ENCODE measurements around the gene EPHA6.

The EPHA6 gene

GRCh38 chr3:97029972-97030371 is 215.6 kb downstream of the EPHA6 start:
- no peak overlapping the region for H3K56ac ChIP-seq (ENCODE audit: low read length)
- H3K23ac ChIP-seq (ENCODE audit: low read length), result no peak overlapping the region
- H3K9ac ChIP-seq (ENCODE audit: low read length), result no peak overlapping the region
- no peak overlapping the region for H4K8ac ChIP-seq (ENCODE audit: low read depth, low read length)
- no peaks in the 10 kb centered on the region for H3K4me1 ChIP-seq (ENCODE audit: control insufficient read depth, low read depth, low read length)
- no peak overlapping the region for H2BK120ac ChIP-seq (ENCODE audit: low read depth, low read length)
- no peak overlapping the region for H3K4ac ChIP-seq (ENCODE audit: low read depth, low read length)
- no peak overlapping the region for H3K27ac ChIP-seq (ENCODE audit: low read depth, low read length)
- WGBS (ENCODE audit: extremely low coverage, insufficient coverage, low lambda C conversion rate), result no CpG with 5 or more reads among the region's 1 CpG
- no peaks in the 10 kb centered on the region for H3K79me2 ChIP-seq (ENCODE audit: control insufficient read depth, insufficient read depth, low read length)
- H2BK15ac ChIP-seq (replicated peaks; ENCODE audit: low read depth), result no peak overlapping the region
- no peak overlapping the region for H4K5ac ChIP-seq (ENCODE audit: low read length)
- H3K27me3 ChIP-seq (ENCODE audit: insufficient read depth, low read length, poor library complexity), result no peaks in the 10 kb centered on the region
- H3K4me3 ChIP-seq (ENCODE audit: low read length), result no peak overlapping the region
- H3K36me3 ChIP-seq (ENCODE audit: control insufficient read depth, insufficient read depth, low read length), result no peaks in the 10 kb centered on the region
- no peak overlapping the region for H3K4me2 ChIP-seq (ENCODE audit: low read length)
- no peak overlapping the region for H3K18ac ChIP-seq (ENCODE audit: low read length)
- DNase-seq, result no peak
- no peaks in the 10 kb centered on the region for H3K79me1 ChIP-seq (ENCODE audit: low read length)
- no peak overlapping the region for H2BK5ac ChIP-seq (ENCODE audit: low read length)
- no peak overlapping the region for H2AK5ac ChIP-seq (ENCODE audit: low read length)

- no peak overlapping the region for H3K23ac ChIP-seq (ENCODE audit: low read length)
- no peak overlapping the region for H3K56ac ChIP-seq (ENCODE audit: low read length)
- no peak overlapping the region for H3K4ac ChIP-seq (ENCODE audit: low read depth, low read length)
- H2BK15ac ChIP-seq (replicated peaks; ENCODE audit: low read depth), result no peak overlapping the region
- H3K18ac ChIP-seq (ENCODE audit: low read length), result no peak overlapping the region
- H2BK120ac ChIP-seq (ENCODE audit: low read depth, low read length), result no peak overlapping the region
- H4K8ac ChIP-seq (ENCODE audit: low read depth, low read length), result no peak overlapping the region
- no peak overlapping the region for H3K4me2 ChIP-seq (ENCODE audit: low read length)
- H3K4me1 ChIP-seq (ENCODE audit: control insufficient read depth, low read depth, low read length), result no peaks in the 10 kb centered on the region
- H3K79me2 ChIP-seq (ENCODE audit: control insufficient read depth, insufficient read depth, low read length), result no peaks in the 10 kb centered on the region
- no peak overlapping the region for H3K4me3 ChIP-seq (ENCODE audit: low read length)
- no peak overlapping the region for H2BK5ac ChIP-seq (ENCODE audit: low read length)
- no peak overlapping the region for H4K5ac ChIP-seq (ENCODE audit: low read length)
- no peaks in the 10 kb centered on the region for H3K79me1 ChIP-seq (ENCODE audit: low read length)
- no peak overlapping the region for H3K9ac ChIP-seq (ENCODE audit: low read length)
- no peaks in the 10 kb centered on the region for H3K27me3 ChIP-seq (ENCODE audit: insufficient read depth, low read length, poor library complexity)
- no CpG with 5 or more reads among the region's 3 CpGs for WGBS (ENCODE audit: extremely low coverage, insufficient coverage, low lambda C conversion rate)
- H3K27ac ChIP-seq (ENCODE audit: low read depth, low read length), result no peak overlapping the region
- no peaks in the 10 kb centered on the region for H3K36me3 ChIP-seq (ENCODE audit: control insufficient read depth, insufficient read depth, low read length)
- no peak overlapping the region for H2AK5ac ChIP-seq (ENCODE audit: low read length)
- DNase-seq, result no peak
Observed at GRCh38 chr3:97037294-97037943, 223.0 kb downstream of the EPHA6 start.

DNA sequence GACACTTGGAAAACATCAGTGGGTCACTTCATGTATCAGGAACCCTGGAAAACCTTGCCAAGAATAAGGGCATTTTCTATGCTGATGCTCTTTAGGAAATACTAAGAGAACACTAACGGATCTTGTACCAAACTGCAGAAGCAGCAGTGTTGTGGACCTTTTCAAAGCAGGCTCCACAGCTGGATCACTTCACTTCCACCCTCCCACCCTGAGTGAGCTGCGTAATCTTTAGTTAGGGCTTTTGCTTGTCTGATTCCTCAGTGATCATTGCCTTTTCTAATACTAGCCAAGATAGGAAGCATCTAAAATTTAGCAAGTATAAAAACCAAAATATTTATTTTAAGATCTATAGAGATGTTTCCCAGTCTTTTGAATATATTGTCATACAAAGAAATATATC is 229.0 kb downstream of the EPHA6 start:
- no peak overlapping the region for H3K27ac ChIP-seq (ENCODE audit: low read depth, low read length)
- no peak overlapping the region for H3K9ac ChIP-seq (ENCODE audit: low read length)
- H3K36me3 ChIP-seq (ENCODE audit: control insufficient read depth, insufficient read depth, low read length), result no peaks in the 10 kb centered on the region
- H3K27me3 ChIP-seq (ENCODE audit: insufficient read depth, low read length, poor library complexity), result no peaks in the 10 kb centered on the region
- no peak overlapping the region for H3K4ac ChIP-seq (ENCODE audit: low read depth, low read length)
- no peak overlapping the region for H2BK5ac ChIP-seq (ENCODE audit: low read length)
- no CpG with 5 or more reads among the region's 2 CpGs for WGBS (ENCODE audit: extremely low coverage, insufficient coverage, low lambda C conversion rate)
- H3K56ac ChIP-seq (ENCODE audit: low read length), result no peak overlapping the region
- no peaks in the 10 kb centered on the region for H3K79me1 ChIP-seq (ENCODE audit: low read length)
- H3K18ac ChIP-seq (ENCODE audit: low read length), result no peak overlapping the region
- no peak overlapping the region for H3K4me3 ChIP-seq (ENCODE audit: low read length)
- no peak overlapping the region for H3K23ac ChIP-seq (ENCODE audit: low read length)
- H3K79me2 ChIP-seq (ENCODE audit: control insufficient read depth, insufficient read depth, low read length), result no peaks in the 10 kb centered on the region
- H2BK120ac ChIP-seq (ENCODE audit: low read depth, low read length), result no peak overlapping the region
- H3K4me1 ChIP-seq (ENCODE audit: control insufficient read depth, low read depth, low read length), result no peaks in the 10 kb centered on the region
- no peak overlapping the region for H2BK15ac ChIP-seq (replicated peaks; ENCODE audit: low read depth)
- DNase-seq, result no peak
- H2AK5ac ChIP-seq (ENCODE audit: low read length), result no peak overlapping the region
- H4K8ac ChIP-seq (ENCODE audit: low read depth, low read length), result no peak overlapping the region
- no peak overlapping the region for H4K5ac ChIP-seq (ENCODE audit: low read length)
- H3K4me2 ChIP-seq (ENCODE audit: low read length), result no peak overlapping the region

GRCh38 chr3:97057365-97057764 is 243.0 kb downstream of the EPHA6 start:
- no CpG with 5 or more reads among the region's 3 CpGs for WGBS (ENCODE audit: extremely low coverage, insufficient coverage, low lambda C conversion rate)
- H3K79me1 ChIP-seq (ENCODE audit: low read length), result no peaks in the 10 kb centered on the region

GRCh38 chr3:97059168-97059567 is 244.8 kb downstream of the EPHA6 start:
- WGBS (ENCODE audit: extremely low coverage, insufficient coverage, low lambda C conversion rate), result no CpG with 5 or more reads among the region's 1 CpG
- Histone ChIP-seq H3K79me1 (ENCODE audit: low read length) (no peaks in the 10 kb centered on the region), H3K4me3 (ENCODE audit: low read length) (no peak overlapping the region), H2BK5ac (ENCODE audit: low read length) (no peak overlapping the region), H3K27me3 (ENCODE audit: insufficient read depth, low read length, poor library complexity) (no peaks in the 10 kb centered on the region), H3K4me2 (ENCODE audit: low read length) (no peak overlapping the region), H4K8ac (ENCODE audit: low read depth, low read length) (no peak overlapping the region), H2BK120ac (ENCODE audit: low read depth, low read length) (no peak overlapping the region), H2AK5ac (ENCODE audit: low read length) (no peak overlapping the region), H3K4ac (ENCODE audit: low read depth, low read length) (no peak overlapping the region), H3K79me2 (ENCODE audit: control insufficient read depth, insufficient read depth, low read length) (no peaks in the 10 kb centered on the region), H3K23ac (ENCODE audit: low read length) (no peak overlapping the region), H3K9ac (ENCODE audit: low read length) (no peak overlapping the region), H3K27ac (ENCODE audit: low read depth, low read length) (no peak overlapping the region), H3K56ac (ENCODE audit: low read length) (no peak overlapping the region), H4K5ac (ENCODE audit: low read length) (no peak overlapping the region), H2BK15ac (replicated peaks; ENCODE audit: low read depth) (no peak overlapping the region), H3K4me1 (ENCODE audit: control insufficient read depth, low read depth, low read length) (no peaks in the 10 kb centered on the region), H3K36me3 (ENCODE audit: control insufficient read depth, insufficient read depth, low read length) (no peaks in the 10 kb centered on the region), H3K18ac (ENCODE audit: low read length) (no peak overlapping the region)
- no peak for DNase-seq

More at GRCh38 chr3:97057365-97057764, 243.0 kb downstream of the EPHA6 start:
- no peak overlapping the region for H3K4me2 ChIP-seq (ENCODE audit: low read length)
- H3K4me3 ChIP-seq (ENCODE audit: low read length), result no peak overlapping the region
- H3K4me1 ChIP-seq (ENCODE audit: control insufficient read depth, low read depth, low read length), result no peaks in the 10 kb centered on the region
- H2AK5ac ChIP-seq (ENCODE audit: low read length), result no peak overlapping the region
- no peak overlapping the region for H3K27ac ChIP-seq (ENCODE audit: low read depth, low read length)
- no peak overlapping the region for H3K23ac ChIP-seq (ENCODE audit: low read length)
- no peak overlapping the region for H2BK120ac ChIP-seq (ENCODE audit: low read depth, low read length)
- no peak for DNase-seq
- no peak overlapping the region for H3K18ac ChIP-seq (ENCODE audit: low read length)
- no peaks in the 10 kb centered on the region for H3K36me3 ChIP-seq (ENCODE audit: control insufficient read depth, insufficient read depth, low read length)
- H2BK15ac ChIP-seq (replicated peaks; ENCODE audit: low read depth), result no peak overlapping the region
- no peak overlapping the region for H4K5ac ChIP-seq (ENCODE audit: low read length)
- H3K27me3 ChIP-seq (ENCODE audit: insufficient read depth, low read length, poor library complexity), result no peaks in the 10 kb centered on the region
- H3K79me2 ChIP-seq (ENCODE audit: control insufficient read depth, insufficient read depth, low read length), result no peaks in the 10 kb centered on the region
- no peak overlapping the region for H3K56ac ChIP-seq (ENCODE audit: low read length)
- H2BK5ac ChIP-seq (ENCODE audit: low read length), result no peak overlapping the region
- no peak overlapping the region for H3K4ac ChIP-seq (ENCODE audit: low read depth, low read length)
- no peak overlapping the region for H3K9ac ChIP-seq (ENCODE audit: low read length)
- H4K8ac ChIP-seq (ENCODE audit: low read depth, low read length), result no peak overlapping the region

DNA sequence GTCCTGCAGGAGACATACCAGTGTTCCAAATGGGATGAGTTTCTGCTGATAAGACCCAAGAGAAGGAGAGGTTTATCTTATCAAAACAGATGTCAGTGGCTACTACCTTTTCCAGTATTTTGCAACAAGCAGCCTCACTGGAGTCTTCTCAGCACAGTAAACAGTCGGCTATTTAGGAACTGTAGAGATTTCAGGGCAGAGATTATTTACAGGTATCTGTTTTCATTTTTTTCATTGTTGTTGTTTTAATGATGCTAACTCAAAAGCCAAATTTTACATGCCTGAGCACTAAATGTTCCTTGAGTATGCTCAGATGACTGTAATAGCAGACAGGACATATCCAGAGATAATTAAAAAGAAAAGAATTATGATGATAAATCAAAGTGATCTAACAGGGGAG is 252.1 kb downstream of the EPHA6 start:
- no peak overlapping the region for H3K9ac ChIP-seq (ENCODE audit: low read length)
- WGBS (ENCODE audit: extremely low coverage, insufficient coverage, low lambda C conversion rate), result no CpG with 5 or more reads among the region's 1 CpG
- peak; percentile 41 for DNase-seq
- H3K79me2 ChIP-seq (ENCODE audit: control insufficient read depth, insufficient read depth, low read length), result no peaks in the 10 kb centered on the region
- H3K27ac ChIP-seq (ENCODE audit: low read depth, low read length), result no peak overlapping the region
- H4K8ac ChIP-seq (ENCODE audit: low read depth, low read length), result no peak overlapping the region
- no peak overlapping the region for H3K23ac ChIP-seq (ENCODE audit: low read length)
- H3K4me1 ChIP-seq (ENCODE audit: control insufficient read depth, low read depth, low read length), result no peaks in the 10 kb centered on the region
- H4K5ac ChIP-seq (ENCODE audit: low read length), result no peak overlapping the region
- H3K79me1 ChIP-seq (ENCODE audit: low read length), result no peaks in the 10 kb centered on the region
- H3K4ac ChIP-seq (ENCODE audit: low read depth, low read length), result no peak overlapping the region
- H3K18ac ChIP-seq (ENCODE audit: low read length), result no peak overlapping the region
- no peak overlapping the region for H2BK5ac ChIP-seq (ENCODE audit: low read length)
- H3K56ac ChIP-seq (ENCODE audit: low read length), result no peak overlapping the region
- no peak overlapping the region for H3K4me3 ChIP-seq (ENCODE audit: low read length)
- no peaks in the 10 kb centered on the region for H3K27me3 ChIP-seq (ENCODE audit: insufficient read depth, low read length, poor library complexity)
- H3K36me3 ChIP-seq (ENCODE audit: control insufficient read depth, insufficient read depth, low read length), result no peaks in the 10 kb centered on the region
- no peak overlapping the region for H3K4me2 ChIP-seq (ENCODE audit: low read length)
- H2BK120ac ChIP-seq (ENCODE audit: low read depth, low read length), result no peak overlapping the region
- no peak overlapping the region for H2AK5ac ChIP-seq (ENCODE audit: low read length)
- no peak overlapping the region for H2BK15ac ChIP-seq (replicated peaks; ENCODE audit: low read depth)
